ENCODE measurements around the gene LTBP1.

DNA sequence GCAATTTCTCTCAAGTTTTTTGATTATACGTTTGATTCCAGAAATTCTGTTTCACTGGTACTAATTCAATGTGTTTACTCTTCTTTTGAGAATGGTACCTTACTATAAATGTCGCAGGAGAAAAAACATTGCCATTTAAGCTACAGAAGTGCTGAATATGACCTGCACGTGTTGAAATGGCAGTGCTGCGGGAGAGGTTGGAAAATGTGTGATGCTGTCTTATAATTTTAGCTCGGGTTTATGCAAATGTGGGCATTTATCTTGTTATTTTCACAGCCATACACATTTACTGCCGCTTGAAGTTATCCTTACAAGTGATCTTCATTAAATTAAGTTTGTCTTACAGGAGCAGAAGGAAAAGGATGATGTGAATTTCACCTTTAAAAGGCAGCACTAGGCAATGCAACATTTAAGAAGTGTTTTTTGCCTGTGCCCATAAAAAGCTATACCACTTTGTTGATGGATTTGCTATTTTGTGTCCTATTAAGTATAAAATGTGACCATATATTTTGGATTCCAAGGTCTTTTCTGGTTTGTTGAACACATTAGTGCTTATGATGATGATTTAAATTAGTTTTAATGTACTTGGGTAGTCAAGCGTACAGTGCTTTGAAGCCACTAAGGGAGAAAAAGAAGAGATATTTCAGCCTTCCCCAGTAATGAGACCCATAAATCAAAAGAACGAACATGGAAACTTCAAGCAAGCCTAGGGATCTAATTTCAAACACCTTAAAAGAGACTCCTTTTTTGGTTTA lies 112.1 kb downstream of the LTBP1 start:
- TF ChIP-seq, protein P1, sequence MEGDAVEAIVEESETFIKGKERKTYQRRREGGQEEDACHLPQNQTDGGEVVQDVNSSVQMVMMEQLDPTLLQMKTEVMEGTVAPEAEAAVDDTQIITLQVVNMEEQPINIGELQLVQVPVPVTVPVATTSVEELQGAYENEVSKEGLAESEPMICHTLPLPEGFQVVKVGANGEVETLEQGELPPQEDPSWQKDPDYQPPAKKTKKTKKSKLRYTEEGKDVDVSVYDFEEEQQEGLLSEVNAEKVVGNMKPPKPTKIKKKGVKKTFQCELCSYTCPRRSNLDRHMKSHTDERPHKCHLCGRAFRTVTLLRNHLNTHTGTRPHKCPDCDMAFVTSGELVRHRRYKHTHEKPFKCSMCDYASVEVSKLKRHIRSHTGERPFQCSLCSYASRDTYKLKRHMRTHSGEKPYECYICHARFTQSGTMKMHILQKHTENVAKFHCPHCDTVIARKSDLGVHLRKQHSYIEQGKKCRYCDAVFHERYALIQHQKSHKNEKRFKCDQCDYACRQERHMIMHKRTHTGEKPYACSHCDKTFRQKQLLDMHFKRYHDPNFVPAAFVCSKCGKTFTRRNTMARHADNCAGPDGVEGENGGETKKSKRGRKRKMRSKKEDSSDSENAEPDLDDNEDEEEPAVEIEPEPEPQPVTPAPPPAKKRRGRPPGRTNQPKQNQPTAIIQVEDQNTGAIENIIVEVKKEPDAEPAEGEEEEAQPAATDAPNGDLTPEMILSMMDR (IDR thresholded peaks at IDR 0.05) = no peak
- no peak for TF ChIP-seq POLR2AphosphoS5 (IDR thresholded peaks at IDR 0.05)

Measured in transverse colon (tissue), 4 donors.